ENCODE measurements around the gene GYPC.

- TF ChIP-seq CTCF (IDR thresholded peaks at IDR 0.05): no peak
- TF ChIP-seq POLR2A (IDR thresholded peaks at IDR 0.05): no peak
- no peak for TF ChIP-seq POLR2AphosphoS5 (IDR thresholded peaks at IDR 0.05)
Observed at GRCh38 chr2:126652323-126652891, 3.6 kb upstream of the GYPC start.

Measured in prostate gland (tissue), 2 donors.